NB4 (cell line): ENCODE data around the gene RAB3C.

ENCODE experiments used
- MYC ChIP-seq: IDR thresholded peaks from 2 replicates; pipeline ENCODE4 v1.6.1; 2011; ENCODE audit warnings: low read depth, low read length
- POLR2A ChIP-seq: IDR thresholded peaks from 2 replicates; pipeline ENCODE4 v1.6.1; 2011; ENCODE audit warnings: mild to moderate bottlenecking; ENCODE audit not compliant: insufficient read length; ENCODE audit errors: extremely low read depth
- TF ChIP-seq, protein P1 (sequence below): IDR thresholded peaks from one replicate; pipeline ENCODE4 v1.5.1; 2012; ENCODE audit warnings: low read depth, low read length
- TF ChIP-seq, protein P2 (sequence below): IDR thresholded peaks from 2 replicates; pipeline ENCODE4 v1.6.1; 2011; ENCODE audit warnings: low read depth, low read length

DNA sequence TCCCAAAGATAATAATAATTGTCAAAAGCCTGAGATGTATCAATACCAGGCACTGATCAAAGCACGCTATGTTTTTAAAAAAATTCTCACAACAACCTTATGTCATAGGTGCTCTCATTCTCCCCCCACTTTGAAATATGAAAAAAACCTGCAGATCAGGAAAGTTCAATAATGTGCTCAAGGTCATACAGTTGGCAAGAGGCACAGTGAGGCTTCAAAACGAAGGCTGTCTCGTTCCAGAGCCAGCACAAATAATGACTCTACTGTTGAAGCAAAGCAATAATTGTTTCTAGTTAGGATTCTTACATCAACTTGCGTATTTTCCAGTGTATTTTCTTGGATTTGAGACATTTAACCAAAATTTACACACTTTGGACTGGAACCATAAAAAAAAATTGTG is 88.3 kb downstream of the RAB3C start:
- TF ChIP-seq, protein P1, sequence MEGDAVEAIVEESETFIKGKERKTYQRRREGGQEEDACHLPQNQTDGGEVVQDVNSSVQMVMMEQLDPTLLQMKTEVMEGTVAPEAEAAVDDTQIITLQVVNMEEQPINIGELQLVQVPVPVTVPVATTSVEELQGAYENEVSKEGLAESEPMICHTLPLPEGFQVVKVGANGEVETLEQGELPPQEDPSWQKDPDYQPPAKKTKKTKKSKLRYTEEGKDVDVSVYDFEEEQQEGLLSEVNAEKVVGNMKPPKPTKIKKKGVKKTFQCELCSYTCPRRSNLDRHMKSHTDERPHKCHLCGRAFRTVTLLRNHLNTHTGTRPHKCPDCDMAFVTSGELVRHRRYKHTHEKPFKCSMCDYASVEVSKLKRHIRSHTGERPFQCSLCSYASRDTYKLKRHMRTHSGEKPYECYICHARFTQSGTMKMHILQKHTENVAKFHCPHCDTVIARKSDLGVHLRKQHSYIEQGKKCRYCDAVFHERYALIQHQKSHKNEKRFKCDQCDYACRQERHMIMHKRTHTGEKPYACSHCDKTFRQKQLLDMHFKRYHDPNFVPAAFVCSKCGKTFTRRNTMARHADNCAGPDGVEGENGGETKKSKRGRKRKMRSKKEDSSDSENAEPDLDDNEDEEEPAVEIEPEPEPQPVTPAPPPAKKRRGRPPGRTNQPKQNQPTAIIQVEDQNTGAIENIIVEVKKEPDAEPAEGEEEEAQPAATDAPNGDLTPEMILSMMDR = no peak
- no peak for TF ChIP-seq MYC
- TF ChIP-seq POLR2A = no peak
- TF ChIP-seq, protein P2, sequence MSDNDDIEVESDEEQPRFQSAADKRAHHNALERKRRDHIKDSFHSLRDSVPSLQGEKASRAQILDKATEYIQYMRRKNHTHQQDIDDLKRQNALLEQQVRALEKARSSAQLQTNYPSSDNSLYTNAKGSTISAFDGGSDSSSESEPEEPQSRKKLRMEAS = no peak
